ENCODE data around the gene CARMIL3.
"Not testable (repeated sequence)": the region's sequence is repeated elsewhere in the genome, so short reads cannot be mapped to it uniquely, and the experiment has no call there.

The CARMIL3 gene

GRCh38 chr14:24051789-24052655 is at the start of gene CARMIL3:
CARMIL3 (plus strand) TSS chr14:24052009; CDS start chr14:24052154, 145 bp downstream.
- in situ Hi-C loops (cut with MboI; ENCODE audit: low sequenced_read_pairs, unreplicated experiment) = no loop called here
- peak; percentile 93 for DNase-seq (ENCODE audit: low spot score)
- TF ChIP-seq CTCF (IDR thresholded peaks at IDR 0.05; ENCODE audit: borderline replicate concordance, control extremely low read depth, extremely low read depth, insufficient read depth, missing control alignments) = no peak

GRCh38 chr14:24006471-24006816 is 45.4 kb upstream of the CARMIL3 start:
- in situ Hi-C loops (cut with MboI; ENCODE audit: low sequenced_read_pairs, unreplicated experiment); DNase-seq (ENCODE audit: low spot score): not testable (repeated sequence)

GRCh38 chr14:24006817-24007652 is 44.8 kb upstream of the CARMIL3 start:
- in situ Hi-C loops (cut with MboI; ENCODE audit: low sequenced_read_pairs, unreplicated experiment); DNase-seq (ENCODE audit: low spot score): not testable (repeated sequence)

GRCh38 chr14:24011051-24011450 is 40.8 kb upstream of the CARMIL3 start:
- in situ Hi-C loops (cut with MboI; ENCODE audit: low sequenced_read_pairs, unreplicated experiment) = no loop called here
- no peak for DNase-seq (ENCODE audit: low spot score)
- no peak for TF ChIP-seq CTCF (IDR thresholded peaks at IDR 0.05; ENCODE audit: borderline replicate concordance, control extremely low read depth, extremely low read depth, insufficient read depth, missing control alignments)

GRCh38 chr14:24012726-24013273 is 39.0 kb upstream of the CARMIL3 start:
- in situ Hi-C loops (cut with MboI; ENCODE audit: low sequenced_read_pairs, unreplicated experiment); DNase-seq (ENCODE audit: low spot score): not testable (repeated sequence)

GRCh38 chr14:24013654-24014514 is 37.9 kb upstream of the CARMIL3 start:
- in situ Hi-C loops (cut with MboI; ENCODE audit: low sequenced_read_pairs, unreplicated experiment) = no loop called here
- TF ChIP-seq CTCF (IDR thresholded peaks at IDR 0.05; ENCODE audit: borderline replicate concordance, control extremely low read depth, extremely low read depth, insufficient read depth, missing control alignments) = peak; percentile 74
- peak; percentile 77 for DNase-seq (ENCODE audit: low spot score)

- in situ Hi-C loops (cut with MboI; ENCODE audit: low sequenced_read_pairs, unreplicated experiment); DNase-seq (ENCODE audit: low spot score): not testable (repeated sequence)
Measured at GRCh38 chr14:24015745-24016144, 36.1 kb upstream of the CARMIL3 start.

- DNase-seq (ENCODE audit: low spot score); in situ Hi-C loops (cut with MboI; ENCODE audit: low sequenced_read_pairs, unreplicated experiment): not testable (repeated sequence)
Measured at GRCh38 chr14:24018978-24019377, 32.8 kb upstream of the CARMIL3 start.

GRCh38 chr14:24019944-24020343 is 31.9 kb upstream of the CARMIL3 start:
- in situ Hi-C loops (cut with MboI; ENCODE audit: low sequenced_read_pairs, unreplicated experiment); DNase-seq (ENCODE audit: low spot score): not testable (repeated sequence)

GRCh38 chr14:24020520-24020919 is 31.3 kb upstream of the CARMIL3 start:
- DNase-seq (ENCODE audit: low spot score); in situ Hi-C loops (cut with MboI; ENCODE audit: low sequenced_read_pairs, unreplicated experiment): not testable (repeated sequence)

- DNase-seq (ENCODE audit: low spot score); in situ Hi-C loops (cut with MboI; ENCODE audit: low sequenced_read_pairs, unreplicated experiment): not testable (repeated sequence)
Measured at GRCh38 chr14:24024939-24025418, 26.8 kb upstream of the CARMIL3 start.

- in situ Hi-C loops (cut with MboI; ENCODE audit: low sequenced_read_pairs, unreplicated experiment) = loop anchor here (10.0 kb wide), 1 partner anchor 45 kb away; the partner anchor contains the start of gene DHRS4L2
- DNase-seq (ENCODE audit: low spot score) = not testable (repeated sequence)
Measured at GRCh38 chr14:24029687-24030086, 22.1 kb upstream of the CARMIL3 start.

GRCh38 chr14:24031331-24031730 is 20.5 kb upstream of the CARMIL3 start:
- in situ Hi-C loops (cut with MboI; ENCODE audit: low sequenced_read_pairs, unreplicated experiment) = loop anchor here (10.0 kb wide), 1 partner anchor 47 kb away; the partner anchor contains the start of gene DHRS4L2
- DNase-seq (ENCODE audit: low spot score) = not testable (repeated sequence)

Measured in GM13976 (cell line).